Stomach (tissue), 4 donors: ENCODE measurements around the gene HNRNPH1.
"Not testable (repeated sequence)": the region's sequence is repeated elsewhere in the genome, so short reads cannot be mapped to it uniquely, and the experiment has no call there.

ENCODE experiments used
- CTCF ChIP-seq, 7 experiments: fragments of 450-650 bp in 4 of 7; fragments of 200-600 bp in 3 of 7; sonication (generic) in 3 of 7; IDR thresholded peaks; one replicate each; pipeline ENCODE4 v1.5.1; 2016 to 2019; ENCODE audit warnings: antibody characterized with exemption in 7 of 7, control low read depth in 2 of 7, mild to moderate bottlenecking in 1 of 7
- POLR2A ChIP-seq, 4 donors: fragments of 450-650 bp; IDR thresholded peaks; one replicate each; pipeline ENCODE4 v1.6.1; 2016; ENCODE audit warnings: antibody characterized with exemption in 4 of 4, control low read depth in 2 of 4, mild to moderate bottlenecking in 1 of 4, moderate library complexity in 1 of 4

- TF ChIP-seq CTCF, POLR2A (IDR thresholded peaks at IDR 0.05): not testable (repeated sequence)
These were observed 21.3 kb upstream of the HNRNPH1 start for GRCh38 chr5:179644766-179645165.
